Measurements from ENCODE around the gene MRGPRX1.
"Not testable (repeated sequence)": the region's sequence is repeated elsewhere in the genome, so short reads cannot be mapped to it uniquely, and the experiment has no call there.

The MRGPRX1 gene

GRCh38 chr11:18912883-18913282 lies 26.3 kb downstream of the MRGPRX1 start:
- FAIRE-seq (no peak), DNase-seq (ENCODE audit: insufficient read length, low spot score) (no peak)
- TF ChIP-seq POLR2A (IDR thresholded peaks at IDR 0.05; ENCODE audit: low read depth, low read length): no peak

DNA sequence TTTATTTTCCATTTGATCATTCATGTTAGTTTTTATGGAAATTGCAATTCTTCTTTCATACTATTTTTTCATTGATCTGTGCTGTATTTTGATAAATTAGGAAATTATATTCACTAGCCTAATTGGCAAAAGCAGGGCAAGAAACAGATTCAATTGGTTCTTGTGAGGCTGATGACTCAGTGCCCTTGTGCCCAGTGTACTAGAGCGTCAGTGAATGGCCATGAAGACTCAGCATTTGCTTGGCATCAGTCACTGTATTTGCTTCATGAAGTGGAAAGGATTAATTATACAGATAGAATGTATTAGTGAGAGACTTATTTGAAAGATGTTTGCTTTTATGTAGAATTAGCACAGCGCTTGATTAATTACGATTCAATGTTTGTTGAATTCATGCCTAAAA lies 31.8 kb downstream of the MRGPRX1 start:
- DNase-seq (ENCODE audit: insufficient read length, low spot score): no peak
- no peak for FAIRE-seq

GRCh38 chr11:18900637-18901036 lies 38.6 kb downstream of the MRGPRX1 start:
- not testable (repeated sequence) for FAIRE-seq; DNase-seq (ENCODE audit: insufficient read length, low spot score)

More for the DNA sequence above, 31.8 kb downstream of the MRGPRX1 start:
- no peak for TF ChIP-seq POLR2A (IDR thresholded peaks at IDR 0.05; ENCODE audit: low read depth, low read length)

GRCh38 chr11:18900151-18900611 lies 39.0 kb downstream of the MRGPRX1 start:
- not testable (repeated sequence) for FAIRE-seq; DNase-seq (ENCODE audit: insufficient read length, low spot score)

DNA sequence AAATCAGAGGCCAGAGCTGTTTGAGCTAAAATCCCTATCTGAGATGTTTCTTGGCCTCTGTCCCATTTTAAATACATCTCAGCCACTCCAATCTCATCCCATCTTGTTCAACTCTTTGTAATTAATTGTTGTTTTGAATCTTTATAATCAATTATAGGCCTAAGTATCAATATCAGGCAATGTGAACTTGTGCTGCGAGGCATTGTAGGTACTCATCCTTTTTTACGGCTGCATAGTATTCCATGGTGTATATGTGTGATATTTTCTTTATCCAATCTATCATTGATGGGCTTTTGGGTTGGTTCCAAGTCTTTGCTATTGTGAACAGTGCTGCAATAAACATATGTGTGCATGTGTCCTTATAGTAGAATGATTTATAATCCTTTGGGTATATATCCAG lies 47.5 kb downstream of the MRGPRX1 start:
- DNase-seq (ENCODE audit: insufficient read length, low spot score); FAIRE-seq: not testable (repeated sequence)

DNA sequence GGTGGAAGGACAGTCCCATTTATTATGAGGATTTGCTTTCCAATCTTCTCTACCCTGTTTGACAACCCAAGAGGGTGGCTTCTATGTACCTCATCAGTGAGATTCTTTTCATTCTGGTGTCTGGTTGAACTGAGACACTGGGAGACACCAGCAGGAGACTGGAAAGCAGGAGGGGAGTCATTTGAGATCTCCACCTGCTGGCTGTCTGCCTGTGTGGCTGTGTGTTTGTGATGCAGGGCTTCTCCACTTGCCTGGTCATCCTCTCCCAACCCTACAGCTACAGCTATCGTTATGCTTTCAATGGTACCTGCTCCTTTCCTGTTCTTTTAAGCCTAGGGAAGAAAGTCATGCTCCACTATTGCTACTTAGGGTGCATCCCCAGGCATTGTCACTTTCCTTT lies 48.6 kb downstream of the MRGPRX1 start:
- no peak for TF ChIP-seq POLR2A (IDR thresholded peaks at IDR 0.05; ENCODE audit: low read depth, low read length)
- no peak for DNase-seq (ENCODE audit: insufficient read length, low spot score)
- FAIRE-seq: no peak

Data from H54 (cell line).